GM23338 (cell line): Measurements from ENCODE around the gene SERBP1. TPM values are rescaled to one million over a fixed set of nuclear protein-coding genes. Genes with fewer than 3 reads are reported as not detected.

Experiments used
- ATAC-seq: fragments of 200-7000 bp; cut with Tn5 transposase; 3 replicates; pipeline ENCODE4 v1.9.1; 2020
- DNase-seq: peaks from one replicate; pipeline ENCODE4 v3.0.0-alpha.2; 2015; ENCODE audit warnings: low spot score
- H2AFZ ChIP-seq: fragments of 200-600 bp; sonication (generic); 2 replicates; pipeline ENCODE4 v1.8.0; 2016; ENCODE audit warnings: antibody characterized with exemption, mild to moderate bottlenecking, moderate library complexity
- H3F3A ChIP-seq: fragments of 200-600 bp; sonication (generic); replicated peaks from 2 replicates; pipeline ENCODE4 v1.8.0; 2017; ENCODE audit warnings: antibody characterized with exemption, mixed run types, low read depth
- H3K27ac ChIP-seq: fragments of 200-600 bp; sonication (generic); 2 replicates; pipeline ENCODE4 v1.6.1; 2016; ENCODE audit warnings: low read depth
- H3K27me3 ChIP-seq: fragments of 200-600 bp; sonication (generic); 2 replicates; pipeline ENCODE4 v1.8.0; 2016; ENCODE audit warnings: mild to moderate bottlenecking, mixed run types, moderate library complexity; ENCODE audit not compliant: insufficient read depth
- H3K36me3 ChIP-seq: fragments of 200-600 bp; sonication (generic); 2 replicates; pipeline ENCODE4 v1.8.0; 2016; ENCODE audit warnings: mild to moderate bottlenecking; ENCODE audit not compliant: insufficient read depth
- H3K4me1 ChIP-seq: fragments of 200-600 bp; sonication (generic); 2 replicates; pipeline ENCODE4 v1.8.0; 2016; ENCODE audit warnings: mild to moderate bottlenecking, moderate library complexity; ENCODE audit not compliant: insufficient read depth
- H3K4me2 ChIP-seq: fragments of 200-600 bp; sonication (generic); 2 replicates; pipeline ENCODE4 v1.7.1; 2017; ENCODE audit warnings: mixed run types
- H3K4me3 ChIP-seq: fragments of 200-600 bp; sonication (generic); 2 replicates; pipeline ENCODE4 v1.6.1; 2016; ENCODE audit warnings: mixed run types
- H3K79me2 ChIP-seq: fragments of 200-600 bp; sonication (generic); replicated peaks from 2 replicates; pipeline ENCODE4 v1.8.0; 2017; ENCODE audit warnings: mild to moderate bottlenecking; ENCODE audit not compliant: insufficient read depth
- H3K9me2 ChIP-seq: fragments of 200-600 bp; sonication (generic); 2 replicates; pipeline ENCODE4 v1.8.0; 2017; ENCODE audit not compliant: insufficient read depth
- H4K20me1 ChIP-seq: fragments of 200-600 bp; sonication (generic); replicated peaks from 2 replicates; pipeline ENCODE4 v1.8.0; 2017; ENCODE audit warnings: mild to moderate bottlenecking; ENCODE audit not compliant: insufficient read depth
- H3K27ac Mint-ChIP-seq: 2 replicates; pipeline ENCODE4 v1.8.0; 2020; ENCODE audit warnings: inconsistent platforms, mild to moderate bottlenecking, moderate library complexity, mixed read lengths
- H3K27me3 Mint-ChIP-seq: 3 replicates; pipeline ENCODE4 v1.8.0; 2022; ENCODE audit warnings: low read depth, mild to moderate bottlenecking, moderate library complexity, mixed read lengths, inconsistent platforms; ENCODE audit not compliant: insufficient read depth, poor library complexity
- H3K36me3 Mint-ChIP-seq: 3 replicates; pipeline ENCODE4 v1.8.0; 2021; ENCODE audit warnings: low read depth, mild to moderate bottlenecking, inconsistent platforms, moderate library complexity, mixed read lengths
- H3K4me1 Mint-ChIP-seq: 3 replicates; pipeline ENCODE4 v1.8.0; 2020; ENCODE audit warnings: mild to moderate bottlenecking, inconsistent platforms, mixed read lengths
- H3K4me3 Mint-ChIP-seq: 3 replicates; pipeline ENCODE4 v1.8.0; 2021; ENCODE audit warnings: moderate library complexity, mild to moderate bottlenecking, inconsistent platforms, mixed read lengths
- H3K9me3 Mint-ChIP-seq: 3 replicates; pipeline ENCODE4 v1.8.0; 2020; ENCODE audit warnings: moderate library complexity, mild to moderate bottlenecking, inconsistent platforms, mixed read lengths
- EZH2phosphoT487 ChIP-seq: fragments of 200-600 bp; sonication (generic); IDR thresholded peaks from one replicate; pipeline ENCODE4 v1.8.1; 2018; ENCODE audit warnings: antibody characterized with exemption; ENCODE audit not compliant: unreplicated experiment
- NANOG ChIP-seq: IDR thresholded peaks from 2 replicates; pipeline ENCODE4 v1.6.1; 2016; ENCODE audit warnings: antibody characterized with exemption, borderline replicate concordance
- ZNF331 ChIP-seq: fragments of 250-450 bp; sonication (Bioruptor Pico); IDR thresholded peaks from 2 replicates; pipeline ENCODE4 v1.5.0; 2020; ENCODE audit warnings: low read depth, mild to moderate bottlenecking, moderate library complexity
- polyA plus RNA-seq: library from polyadenylated mRNA; unstranded; fragments of >200 nt; fragmentation: Nextera tagmentation; extraction: Ambion mirVana; gene quantifications from 2 replicates; pipeline ENCODE4 v1.2.1, GENCODE V29; 2016
- total RNA-seq: library from RNA; depleted of rRNA; stranded (reverse); fragments of >200 nt; shearing (Covaris generic); gene quantifications from 2 replicates; pipeline ENCODE4 v1.2.3, GENCODE V29; 2014
- TF ChIP-seq, protein P1 (sequence below): IDR thresholded peaks from one replicate; pipeline ENCODE4 v1.6.1; 2018; ENCODE audit warnings: antibody characterized with exemption; ENCODE audit not compliant: unreplicated experiment
- TF ChIP-seq, protein P2 (sequence below): IDR thresholded peaks from 2 replicates; pipeline ENCODE4 v1.6.1; 2016; ENCODE audit warnings: antibody characterized with exemption
- TF ChIP-seq, protein P3 (sequence below): fragments of 250-450 bp; sonication (Bioruptor Pico); IDR thresholded peaks from 2 replicates; pipeline ENCODE4 v1.5.0; 2020; ENCODE audit warnings: mild to moderate bottlenecking, moderate library complexity

Gene SERBP1
- total and polyA plus RNA-seq, 2 experiments from 2014 or later = 559 to 674 TPM

DNA sequence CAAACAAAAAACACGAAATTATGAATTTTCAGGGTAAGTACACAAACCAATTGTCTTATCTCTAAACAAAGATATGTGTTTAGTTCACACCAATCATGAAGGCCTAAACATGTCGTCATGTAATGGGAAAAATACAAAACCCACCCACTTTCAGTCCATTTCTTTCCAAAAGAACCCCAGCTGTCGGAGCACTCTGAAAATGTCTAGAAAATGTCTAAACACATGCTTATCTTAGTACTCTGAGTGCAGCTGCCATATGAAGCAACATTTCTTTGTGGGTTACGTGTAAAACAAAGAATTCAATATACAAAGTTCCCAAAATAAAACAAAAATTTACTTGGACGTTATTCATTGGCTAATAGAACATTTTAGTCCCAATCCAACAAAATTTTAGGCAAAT, 22.7 kb downstream of the SERBP1 start (continued):
- TF ChIP-seq, protein P1, sequence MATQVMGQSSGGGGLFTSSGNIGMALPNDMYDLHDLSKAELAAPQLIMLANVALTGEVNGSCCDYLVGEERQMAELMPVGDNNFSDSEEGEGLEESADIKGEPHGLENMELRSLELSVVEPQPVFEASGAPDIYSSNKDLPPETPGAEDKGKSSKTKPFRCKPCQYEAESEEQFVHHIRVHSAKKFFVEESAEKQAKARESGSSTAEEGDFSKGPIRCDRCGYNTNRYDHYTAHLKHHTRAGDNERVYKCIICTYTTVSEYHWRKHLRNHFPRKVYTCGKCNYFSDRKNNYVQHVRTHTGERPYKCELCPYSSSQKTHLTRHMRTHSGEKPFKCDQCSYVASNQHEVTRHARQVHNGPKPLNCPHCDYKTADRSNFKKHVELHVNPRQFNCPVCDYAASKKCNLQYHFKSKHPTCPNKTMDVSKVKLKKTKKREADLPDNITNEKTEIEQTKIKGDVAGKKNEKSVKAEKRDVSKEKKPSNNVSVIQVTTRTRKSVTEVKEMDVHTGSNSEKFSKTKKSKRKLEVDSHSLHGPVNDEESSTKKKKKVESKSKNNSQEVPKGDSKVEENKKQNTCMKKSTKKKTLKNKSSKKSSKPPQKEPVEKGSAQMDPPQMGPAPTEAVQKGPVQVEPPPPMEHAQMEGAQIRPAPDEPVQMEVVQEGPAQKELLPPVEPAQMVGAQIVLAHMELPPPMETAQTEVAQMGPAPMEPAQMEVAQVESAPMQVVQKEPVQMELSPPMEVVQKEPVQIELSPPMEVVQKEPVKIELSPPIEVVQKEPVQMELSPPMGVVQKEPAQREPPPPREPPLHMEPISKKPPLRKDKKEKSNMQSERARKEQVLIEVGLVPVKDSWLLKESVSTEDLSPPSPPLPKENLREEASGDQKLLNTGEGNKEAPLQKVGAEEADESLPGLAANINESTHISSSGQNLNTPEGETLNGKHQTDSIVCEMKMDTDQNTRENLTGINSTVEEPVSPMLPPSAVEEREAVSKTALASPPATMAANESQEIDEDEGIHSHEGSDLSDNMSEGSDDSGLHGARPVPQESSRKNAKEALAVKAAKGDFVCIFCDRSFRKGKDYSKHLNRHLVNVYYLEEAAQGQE = no peak
- TF ChIP-seq, protein P2, sequence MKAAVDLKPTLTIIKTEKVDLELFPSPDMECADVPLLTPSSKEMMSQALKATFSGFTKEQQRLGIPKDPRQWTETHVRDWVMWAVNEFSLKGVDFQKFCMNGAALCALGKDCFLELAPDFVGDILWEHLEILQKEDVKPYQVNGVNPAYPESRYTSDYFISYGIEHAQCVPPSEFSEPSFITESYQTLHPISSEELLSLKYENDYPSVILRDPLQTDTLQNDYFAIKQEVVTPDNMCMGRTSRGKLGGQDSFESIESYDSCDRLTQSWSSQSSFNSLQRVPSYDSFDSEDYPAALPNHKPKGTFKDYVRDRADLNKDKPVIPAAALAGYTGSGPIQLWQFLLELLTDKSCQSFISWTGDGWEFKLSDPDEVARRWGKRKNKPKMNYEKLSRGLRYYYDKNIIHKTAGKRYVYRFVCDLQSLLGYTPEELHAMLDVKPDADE = no peak
- no peak for TF ChIP-seq NANOG
- TF ChIP-seq ZNF331 (CRISPR knock-in tag) = no peak

DNA sequence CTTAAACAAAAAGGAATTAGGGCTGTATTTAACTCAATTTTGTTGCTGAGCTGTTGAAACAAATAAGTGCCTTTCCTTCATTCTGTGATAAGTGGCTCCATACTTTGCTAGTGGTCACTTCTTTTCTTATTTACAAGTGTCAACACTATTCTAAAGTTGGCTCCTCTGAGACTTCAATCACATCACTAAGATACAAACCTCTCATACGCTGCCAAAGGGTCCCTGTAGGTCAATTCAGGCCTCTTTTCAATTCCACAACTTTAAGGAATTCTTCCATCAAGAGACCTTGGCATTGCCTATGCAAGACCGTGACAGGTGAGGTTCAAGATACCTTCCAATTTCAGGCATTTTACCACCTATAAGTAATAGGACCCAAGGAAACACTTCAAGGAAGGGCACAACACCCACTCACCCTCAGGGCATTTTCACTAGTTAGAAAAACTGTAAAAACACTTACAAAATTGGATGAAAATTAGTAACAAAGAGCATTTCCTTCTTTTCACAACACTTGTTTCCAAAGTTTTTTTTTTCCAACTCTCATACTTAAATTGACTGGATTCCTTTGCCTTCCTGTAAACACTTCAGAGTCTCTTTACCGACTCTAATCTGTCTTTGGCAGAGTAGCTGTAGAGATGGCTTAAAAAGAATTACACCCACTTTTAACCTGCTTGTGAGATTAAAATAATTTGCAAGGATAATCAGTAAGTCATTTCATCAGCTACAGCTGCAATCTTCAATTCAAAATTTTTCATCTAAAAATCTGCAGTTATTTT, 24.5 kb downstream of the SERBP1 start:
- Histone ChIP-seq H3F3A (peaks cover 8% of the 10 kb centered on the region), H4K20me1 (no peaks in the 10 kb centered on the region; the same call in none of the 2 replicates), H3K4me1 (no peaks in the 10 kb centered on the region), H3K79me2 (no peaks in the 10 kb centered on the region), H3K27me3 (no peaks in the 10 kb centered on the region), H2AFZ (no peak overlapping the region), H3K36me3 (no peaks in the 10 kb centered on the region; the same call in 1 of the 2 replicates), H3K27ac (peak overlapping the region; percentile 40; the same call in 1 of the 2 replicates), H3K9me2 (0 out of 2 replicates have a peak, but pooled peaks cover 5% of the 10 kb centered on the region), H3K4me3 (no peak overlapping the region), H3K4me2 (no peak overlapping the region)
- Mint-ChIP-seq H3K36me3 (peaks cover 16% of the 10 kb centered on the region), H3K9me3 (no peaks in the 10 kb centered on the region), H3K4me1 (peaks cover 8% of the 10 kb centered on the region), H3K27me3 (peaks cover 5% of the 10 kb centered on the region), H3K4me3 (no peak overlapping the region), H3K27ac (peak overlapping the region; percentile 84)
- ATAC-seq (no peak), DNase-seq (peak; percentile 23)
- TF ChIP-seq EZH2phosphoT487 (no peak), ZNF331 (CRISPR knock-in tag) (no peak)
- TF ChIP-seq, protein P1 = no peak
- TF ChIP-seq, protein P3, sequence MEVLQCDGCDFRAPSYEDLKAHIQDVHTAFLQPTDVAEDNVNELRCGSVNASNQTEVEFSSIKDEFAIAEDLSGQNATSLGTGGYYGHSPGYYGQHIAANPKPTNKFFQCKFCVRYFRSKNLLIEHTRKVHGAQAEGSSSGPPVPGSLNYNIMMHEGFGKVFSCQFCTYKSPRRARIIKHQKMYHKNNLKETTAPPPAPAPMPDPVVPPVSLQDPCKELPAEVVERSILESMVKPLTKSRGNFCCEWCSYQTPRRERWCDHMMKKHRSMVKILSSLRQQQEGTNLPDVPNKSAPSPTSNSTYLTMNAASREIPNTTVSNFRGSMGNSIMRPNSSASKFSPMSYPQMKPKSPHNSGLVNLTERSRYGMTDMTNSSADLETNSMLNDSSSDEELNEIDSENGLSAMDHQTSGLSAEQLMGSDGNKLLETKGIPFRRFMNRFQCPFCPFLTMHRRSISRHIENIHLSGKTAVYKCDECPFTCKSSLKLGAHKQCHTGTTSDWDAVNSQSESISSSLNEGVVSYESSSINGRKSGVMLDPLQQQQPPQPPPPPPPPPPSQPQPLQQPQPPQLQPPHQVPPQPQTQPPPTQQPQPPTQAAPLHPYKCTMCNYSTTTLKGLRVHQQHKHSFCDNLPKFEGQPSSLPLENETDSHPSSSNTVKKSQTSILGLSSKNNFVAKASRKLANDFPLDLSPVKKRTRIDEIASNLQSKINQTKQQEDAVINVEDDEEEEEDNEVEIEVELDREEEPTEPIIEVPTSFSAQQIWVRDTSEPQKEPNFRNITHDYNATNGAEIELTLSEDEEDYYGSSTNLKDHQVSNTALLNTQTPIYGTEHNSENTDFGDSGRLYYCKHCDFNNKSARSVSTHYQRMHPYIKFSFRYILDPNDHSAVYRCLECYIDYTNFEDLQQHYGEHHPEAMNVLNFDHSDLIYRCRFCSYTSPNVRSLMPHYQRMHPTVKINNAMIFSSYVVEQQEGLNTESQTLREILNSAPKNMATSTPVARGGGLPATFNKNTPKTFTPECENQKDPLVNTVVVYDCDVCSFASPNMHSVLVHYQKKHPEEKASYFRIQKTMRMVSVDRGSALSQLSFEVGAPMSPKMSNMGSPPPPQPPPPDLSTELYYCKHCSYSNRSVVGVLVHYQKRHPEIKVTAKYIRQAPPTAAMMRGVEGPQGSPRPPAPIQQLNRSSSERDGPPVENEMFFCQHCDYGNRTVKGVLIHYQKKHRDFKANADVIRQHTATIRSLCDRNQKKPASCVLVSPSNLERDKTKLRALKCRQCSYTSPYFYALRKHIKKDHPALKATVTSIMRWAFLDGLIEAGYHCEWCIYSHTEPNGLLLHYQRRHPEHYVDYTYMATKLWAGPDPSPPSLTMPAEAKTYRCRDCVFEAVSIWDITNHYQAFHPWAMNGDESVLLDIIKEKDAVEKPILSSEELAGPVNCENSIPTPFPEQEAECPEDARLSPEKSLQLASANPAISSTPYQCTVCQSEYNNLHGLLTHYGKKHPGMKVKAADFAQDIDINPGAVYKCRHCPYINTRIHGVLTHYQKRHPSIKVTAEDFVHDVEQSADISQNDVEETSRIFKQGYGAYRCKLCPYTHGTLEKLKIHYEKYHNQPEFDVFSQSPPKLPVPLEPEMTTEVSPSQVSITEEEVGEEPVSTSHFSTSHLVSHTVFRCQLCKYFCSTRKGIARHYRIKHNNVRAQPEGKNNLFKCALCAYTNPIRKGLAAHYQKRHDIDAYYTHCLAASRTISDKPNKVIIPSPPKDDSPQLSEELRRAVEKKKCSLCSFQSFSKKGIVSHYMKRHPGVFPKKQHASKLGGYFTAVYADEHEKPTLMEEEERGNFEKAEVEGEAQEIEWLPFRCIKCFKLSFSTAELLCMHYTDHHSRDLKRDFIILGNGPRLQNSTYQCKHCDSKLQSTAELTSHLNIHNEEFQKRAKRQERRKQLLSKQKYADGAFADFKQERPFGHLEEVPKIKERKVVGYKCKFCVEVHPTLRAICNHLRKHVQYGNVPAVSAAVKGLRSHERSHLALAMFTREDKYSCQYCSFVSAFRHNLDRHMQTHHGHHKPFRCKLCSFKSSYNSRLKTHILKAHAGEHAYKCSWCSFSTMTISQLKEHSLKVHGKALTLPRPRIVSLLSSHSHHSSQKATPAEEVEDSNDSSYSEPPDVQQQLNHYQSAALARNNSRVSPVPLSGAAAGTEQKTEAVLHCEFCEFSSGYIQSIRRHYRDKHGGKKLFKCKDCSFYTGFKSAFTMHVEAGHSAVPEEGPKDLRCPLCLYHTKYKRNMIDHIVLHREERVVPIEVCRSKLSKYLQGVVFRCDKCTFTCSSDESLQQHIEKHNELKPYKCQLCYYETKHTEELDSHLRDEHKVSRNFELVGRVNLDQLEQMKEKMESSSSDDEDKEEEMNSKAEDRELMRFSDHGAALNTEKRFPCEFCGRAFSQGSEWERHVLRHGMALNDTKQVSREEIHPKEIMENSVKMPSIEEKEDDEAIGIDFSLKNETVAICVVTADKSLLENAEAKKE (CRISPR knock-in tag) = no peak
